Stimulated activated CD4-positive, alpha-beta T cell treated with anti-CD3 and anti-CD28 coated beads, Interleukin-2, amount 100 ng/mL, for 24 hours (primary cell): Measurements from ENCODE around the gene SNX1.

Source experiments
- DNase-seq, 2 donors: peaks; one replicate each; pipeline ENCODE4 v3.0.0-alpha.2; 2020

Gene SNX1

DNA sequence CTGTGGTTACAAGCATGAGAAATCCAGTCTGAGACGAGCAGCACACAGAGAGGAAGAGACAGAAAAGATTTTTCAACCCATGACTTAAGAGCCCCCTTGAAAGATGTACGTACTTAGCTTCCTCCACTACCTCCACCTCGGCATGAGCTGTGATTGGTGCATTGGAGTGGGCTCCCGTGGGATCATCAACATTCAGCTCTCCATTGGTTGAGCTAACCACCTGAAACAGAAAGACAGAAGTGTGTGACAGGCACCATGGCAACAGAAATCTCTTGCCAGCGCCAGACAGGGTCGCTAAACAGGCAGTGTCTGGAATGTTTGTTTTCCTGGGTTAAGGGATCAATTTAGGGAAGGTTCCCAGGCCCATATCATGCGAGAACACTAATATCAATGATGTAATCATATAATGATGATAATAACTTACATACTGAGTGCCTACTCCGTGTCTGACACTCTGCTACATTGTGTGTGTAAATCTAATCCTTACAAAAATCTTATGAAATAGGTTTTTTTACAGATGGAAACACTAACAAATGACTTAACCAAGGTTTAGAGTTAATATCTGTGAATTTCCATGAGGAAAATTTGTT, 84.5 kb downstream of the SNX1 start:
- no peak for DNase-seq

DNA sequence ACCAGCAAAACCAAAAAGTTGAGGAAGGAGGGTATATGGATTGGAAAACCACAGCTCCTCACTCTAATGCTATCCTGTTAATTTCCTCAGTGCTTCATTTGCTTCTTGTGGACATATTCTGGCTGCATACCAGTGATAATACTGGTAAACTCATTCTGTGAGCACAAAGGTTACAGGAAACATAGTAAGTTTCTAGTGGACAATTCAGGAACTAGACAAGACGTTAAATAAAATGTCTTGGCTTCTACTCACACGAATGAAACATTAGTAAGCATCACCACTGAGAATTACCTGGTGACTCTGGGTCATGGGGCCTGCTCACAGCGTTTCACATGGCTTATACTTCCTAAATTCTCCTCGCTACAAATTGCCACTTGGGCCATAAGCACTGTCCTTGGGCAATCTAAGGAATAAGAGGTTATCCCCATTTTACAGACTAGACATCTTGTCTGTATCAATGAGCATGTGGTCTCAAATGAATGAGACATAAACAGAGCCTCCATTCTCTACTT, 87.1 kb downstream of the SNX1 start:
- no peak for DNase-seq

DNA sequence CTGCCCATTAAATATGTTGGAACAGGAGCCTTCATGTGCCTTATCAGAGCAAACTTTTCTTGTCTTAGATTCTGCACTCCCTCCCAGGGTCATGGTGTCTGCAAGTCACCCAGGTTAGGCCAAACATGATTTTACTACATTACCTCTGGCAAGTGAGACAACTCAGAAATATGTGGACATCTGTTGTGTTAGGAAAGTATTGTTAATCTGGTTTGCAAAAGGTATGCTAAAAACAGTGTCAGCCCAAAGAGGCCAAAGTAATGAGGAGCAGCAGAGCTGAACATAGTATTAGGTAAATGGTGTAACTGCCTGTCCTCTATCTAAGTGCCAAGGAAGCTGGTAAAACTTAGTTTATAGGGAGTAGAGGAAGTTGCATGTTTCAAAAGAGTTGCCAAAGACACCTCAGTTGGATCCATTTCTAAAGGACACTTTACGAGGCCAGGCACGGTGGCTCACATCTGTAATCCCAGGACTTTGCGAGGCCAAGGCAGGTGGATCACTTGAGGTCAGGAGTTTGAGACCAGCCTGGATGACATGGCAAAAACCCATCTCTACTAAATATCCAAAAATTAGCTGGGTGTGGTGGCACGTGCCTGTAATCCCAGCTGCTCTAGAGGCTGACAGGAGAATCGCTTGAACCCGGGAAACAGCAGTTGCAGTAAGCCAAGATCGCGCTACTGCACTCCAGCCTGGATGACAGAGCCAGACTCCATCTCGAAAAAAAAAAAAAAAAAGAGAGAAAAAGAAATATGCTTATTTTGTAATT, 89.5 kb downstream of the SNX1 start:
- DNase-seq, result no peak

DNA sequence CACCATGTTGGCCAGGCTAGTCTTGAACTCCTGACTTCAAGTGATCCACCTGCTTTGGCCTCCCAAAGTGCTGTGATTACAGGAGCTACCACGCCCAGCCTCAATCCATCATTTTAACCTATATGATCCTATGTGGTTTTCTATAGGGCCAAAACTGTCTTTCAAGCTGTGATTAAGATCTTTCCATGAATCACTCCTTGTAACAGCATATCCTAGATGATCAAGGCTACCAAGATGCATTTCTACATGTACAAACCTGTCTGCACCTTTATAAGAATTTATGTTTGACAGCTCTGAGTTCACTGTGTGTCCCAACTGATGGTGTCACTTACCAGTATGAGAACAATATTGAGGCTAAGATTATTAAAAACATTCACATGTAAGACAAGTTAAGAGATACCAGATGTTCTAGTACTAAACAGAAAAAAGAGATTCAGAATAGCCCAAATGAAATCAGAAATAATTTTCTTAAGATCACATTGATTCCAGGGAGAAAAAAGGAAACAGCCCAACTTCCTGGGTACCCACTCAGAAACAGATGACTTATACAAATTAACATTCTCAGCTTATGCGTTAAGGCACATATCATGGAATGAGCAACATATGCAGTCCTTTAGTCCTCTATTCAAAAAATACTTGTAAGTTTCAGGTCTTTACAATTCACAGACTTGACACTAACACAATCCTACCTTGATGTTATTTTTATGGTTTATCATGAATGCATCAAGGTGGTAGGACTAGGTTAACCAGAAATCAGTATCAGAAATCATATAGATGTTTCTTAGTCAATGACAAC, 91.8 kb downstream of the SNX1 start:
- DNase-seq, result no peak
